Measurements from ENCODE around the gene OBSL1. TPM values are rescaled to one million over a fixed set of nuclear protein-coding genes. Genes with fewer than 3 reads are reported as not detected.

Gene OBSL1
- total RNA-seq, 1 experiment from 2014 or later: 117 TPM

DNA sequence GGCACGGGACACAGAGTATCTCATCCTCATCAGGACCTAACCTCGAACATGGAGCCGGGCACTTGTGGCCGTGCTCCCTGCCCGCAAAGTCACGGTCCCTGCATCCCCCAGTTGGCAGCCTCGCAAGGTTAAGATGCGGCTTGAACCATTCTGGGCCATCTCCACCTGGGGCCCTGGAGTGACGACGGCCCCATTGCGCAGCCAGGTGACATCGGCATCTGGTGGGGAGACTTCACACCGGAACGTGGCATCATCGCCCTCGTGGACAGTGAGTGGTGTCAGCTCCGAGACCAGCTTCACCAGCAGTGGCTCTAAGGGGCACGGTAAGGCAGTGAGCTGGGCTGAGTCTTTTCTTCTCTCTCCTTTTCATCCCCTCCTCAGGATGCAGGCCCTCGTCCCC is 14.9 kb downstream of the OBSL1 start:
- DNase-seq (ENCODE audit: low spot score): no peak
- in situ Hi-C loops (cut with HindIII; ENCODE audit: low sequenced_read_pairs): no loop called here

DNA sequence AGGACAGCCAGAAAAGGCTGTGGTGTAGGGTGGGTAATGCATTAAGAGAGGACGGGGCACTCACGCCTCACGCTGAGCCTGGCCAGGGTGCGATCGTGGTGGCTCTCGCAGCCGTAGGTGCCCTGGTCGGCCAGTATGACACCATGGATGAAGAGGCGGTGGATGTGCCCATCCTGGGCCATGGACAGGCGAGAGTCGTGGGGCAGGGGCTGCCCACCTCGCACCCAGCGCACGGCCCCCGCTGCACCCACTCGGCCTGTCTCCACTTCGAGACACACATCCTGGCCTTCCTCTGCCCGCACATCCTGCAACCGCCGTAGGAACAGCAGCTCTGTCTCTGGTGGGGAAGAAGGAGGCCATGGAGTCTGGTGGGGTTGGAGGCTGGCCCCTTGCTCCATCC is 15.4 kb downstream of the OBSL1 start:
- DNase-seq (ENCODE audit: low spot score): no peak
- in situ Hi-C loops (cut with HindIII; ENCODE audit: low sequenced_read_pairs): no loop called here

DNA sequence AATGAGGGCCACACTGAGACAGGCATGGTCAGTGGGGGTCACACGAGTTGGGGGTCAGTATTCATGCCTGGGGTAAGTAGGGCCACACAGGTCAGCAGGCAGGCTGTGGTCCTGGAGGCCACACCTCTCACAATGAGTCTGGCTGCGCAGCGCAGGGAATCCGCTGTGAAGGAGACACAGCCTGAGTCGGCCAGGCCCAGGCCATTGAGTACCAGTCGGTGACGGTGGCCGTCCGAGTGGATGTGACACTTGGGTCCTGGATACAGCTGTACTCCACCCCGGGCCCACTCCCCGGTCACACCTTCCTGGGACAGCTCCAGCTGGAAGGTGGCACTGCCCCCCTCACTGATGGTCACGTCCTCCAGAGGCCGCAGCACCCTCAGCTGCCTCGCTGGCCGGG is 17.0 kb downstream of the OBSL1 start:
- no peak for DNase-seq (ENCODE audit: low spot score)
- in situ Hi-C loops (cut with HindIII; ENCODE audit: low sequenced_read_pairs): no loop called here

DNA sequence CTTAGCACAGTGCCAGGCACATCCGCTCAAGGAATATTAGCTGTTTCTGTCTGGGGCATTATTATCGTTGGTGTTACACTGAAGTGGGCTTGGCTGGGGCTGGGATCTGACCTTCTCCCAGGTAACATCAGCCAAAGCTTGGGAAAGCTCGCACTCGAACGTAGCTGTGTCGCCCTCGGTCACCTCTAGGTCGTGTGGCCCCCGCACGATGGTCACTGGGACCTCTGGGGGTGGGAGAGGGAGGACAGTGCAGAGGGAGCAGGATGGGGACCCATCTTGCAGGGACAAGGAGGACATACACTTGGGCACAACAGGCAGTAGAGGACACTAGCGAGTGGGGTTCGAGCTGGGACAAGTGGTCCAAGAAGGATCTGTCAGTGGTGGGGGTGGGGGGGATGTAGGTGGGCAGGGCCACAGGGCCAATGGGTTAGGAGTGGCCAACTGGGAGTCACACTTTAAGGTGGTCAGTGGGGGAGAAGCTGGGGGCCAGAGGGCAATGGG is 17.8 kb downstream of the OBSL1 start:
- in situ Hi-C loops (cut with HindIII; ENCODE audit: low sequenced_read_pairs): no loop called here
- DNase-seq (ENCODE audit: low spot score): no peak

DNA sequence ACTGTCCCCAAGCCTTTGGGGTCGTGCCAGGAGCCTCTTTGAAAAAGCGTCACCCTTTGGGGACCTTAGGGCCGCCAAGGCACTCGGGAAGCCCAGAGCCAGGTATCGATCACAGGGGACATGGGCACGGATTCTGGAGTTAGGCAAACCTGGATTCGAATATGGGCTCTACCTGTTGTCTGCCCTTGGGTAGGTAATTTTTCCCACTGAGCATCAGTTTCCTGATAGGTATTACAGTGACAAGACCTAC is 18.2 kb downstream of the OBSL1 start:
- no peak for DNase-seq (ENCODE audit: low spot score)
- in situ Hi-C loops (cut with HindIII; ENCODE audit: low sequenced_read_pairs): no loop called here

DNA sequence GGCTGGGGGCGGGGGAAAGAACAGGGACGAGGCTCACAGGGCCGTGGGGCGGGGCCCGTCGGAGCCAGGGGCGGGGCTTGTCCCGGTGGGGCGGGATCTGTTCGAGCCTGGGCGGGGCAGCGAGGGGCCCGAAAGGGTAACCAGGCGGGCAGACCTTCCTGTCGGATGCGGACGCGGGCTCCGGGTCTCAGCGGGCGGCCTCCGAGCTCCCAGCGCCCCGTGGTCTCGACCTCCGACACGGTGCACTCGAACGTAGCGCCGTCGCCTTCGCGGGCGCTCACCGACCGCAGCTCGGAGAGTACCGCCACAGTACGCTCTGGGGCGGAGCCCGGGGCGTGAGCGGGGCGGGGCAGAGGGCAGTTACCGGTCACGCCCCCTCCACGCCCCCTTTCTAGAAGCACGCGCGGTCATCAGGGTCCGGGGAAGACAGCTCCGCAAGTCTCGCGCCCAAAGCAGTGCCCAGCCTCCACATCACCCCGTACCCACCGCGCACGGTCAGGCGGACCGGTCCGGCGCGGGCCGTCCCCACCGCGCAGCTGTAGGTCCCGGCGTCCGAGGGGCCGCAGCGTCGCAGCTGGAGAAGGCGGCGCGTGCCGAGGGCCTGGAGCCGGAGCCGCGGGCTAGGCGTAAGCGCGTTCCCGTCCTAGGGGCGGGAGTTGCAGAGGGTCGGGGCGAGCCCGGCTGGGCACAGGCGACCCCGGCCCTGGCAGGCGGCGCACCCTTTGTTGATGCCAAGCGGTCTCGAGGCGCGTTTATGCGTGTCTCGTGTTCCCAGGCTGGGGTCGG is 18.8 kb downstream of the OBSL1 start:
- DNase-seq (ENCODE audit: low spot score): peak; percentile 79
- in situ Hi-C loops (cut with HindIII; ENCODE audit: low sequenced_read_pairs): no loop called here

DNA sequence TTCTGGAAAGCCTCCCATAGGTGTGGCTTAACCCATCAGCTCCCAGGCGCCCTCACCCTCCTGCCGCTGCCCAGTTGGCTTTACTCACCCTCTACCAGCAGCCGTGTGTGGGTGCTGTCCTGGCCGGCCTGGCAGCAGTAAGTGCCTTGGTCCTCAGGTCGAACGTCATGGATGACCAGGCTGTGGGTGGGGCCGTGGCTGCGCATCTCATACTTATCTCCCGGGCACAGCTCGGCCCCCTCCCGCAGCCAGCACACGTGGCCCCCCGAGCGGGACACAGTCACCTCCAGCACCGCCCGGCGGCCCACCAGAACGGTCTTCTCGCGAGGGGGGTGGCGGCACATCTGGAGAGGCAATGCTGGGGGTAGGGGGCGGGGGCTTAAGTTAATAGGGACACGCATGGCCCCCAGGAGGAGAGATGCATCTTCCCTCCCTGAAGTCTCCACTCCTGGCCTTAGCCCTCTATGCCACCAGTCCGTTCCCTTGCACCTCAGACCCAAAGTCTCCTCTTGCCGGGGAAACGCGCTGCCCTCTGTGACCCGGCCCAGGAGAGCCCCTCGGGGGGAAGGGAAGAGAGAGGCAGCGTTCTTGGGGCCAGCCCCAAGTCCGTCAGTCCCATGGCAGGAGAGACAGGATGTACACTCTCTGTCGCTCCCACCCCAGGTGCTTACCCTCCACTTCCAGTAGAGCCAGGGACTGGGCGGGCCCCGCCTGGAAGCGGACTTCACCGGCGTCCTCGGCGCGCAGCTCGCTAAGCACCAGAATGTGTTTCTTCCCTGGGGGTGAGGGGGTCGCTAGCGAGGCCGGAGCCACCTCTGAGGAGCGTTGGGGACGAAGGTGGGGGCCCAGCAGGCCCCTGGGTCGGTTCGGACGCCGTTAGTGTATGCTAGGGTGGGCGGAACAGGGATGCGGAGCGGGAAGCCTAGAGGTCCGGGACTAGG is 19.6 kb downstream of the OBSL1 start:
- in situ Hi-C loops (cut with HindIII; ENCODE audit: low sequenced_read_pairs): no loop called here
- DNase-seq (ENCODE audit: low spot score): peak; percentile 53

DNA sequence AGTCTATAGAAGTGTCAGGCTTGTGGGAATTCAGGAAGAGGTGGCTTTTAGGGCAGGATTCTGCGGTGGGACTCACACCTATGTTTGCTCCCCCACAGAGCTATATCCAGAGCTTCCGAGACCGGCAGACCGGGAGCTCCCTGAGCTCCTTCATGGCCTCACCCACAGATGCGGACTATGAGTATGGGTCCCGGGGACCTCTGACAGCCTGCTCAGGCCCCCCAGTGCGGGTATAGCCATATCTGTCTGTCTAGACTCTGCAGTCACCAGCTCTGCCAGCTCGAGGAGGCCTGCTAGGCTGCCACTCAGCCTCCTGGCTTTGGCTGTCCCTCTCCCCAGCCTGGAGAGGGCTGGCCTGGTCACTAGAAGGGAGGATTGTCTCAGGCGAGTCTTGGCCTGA is 21.7 kb downstream of the OBSL1 start:
- in situ Hi-C loops (cut with HindIII; ENCODE audit: low sequenced_read_pairs): no loop called here
- no peak for DNase-seq (ENCODE audit: low spot score)

DNA sequence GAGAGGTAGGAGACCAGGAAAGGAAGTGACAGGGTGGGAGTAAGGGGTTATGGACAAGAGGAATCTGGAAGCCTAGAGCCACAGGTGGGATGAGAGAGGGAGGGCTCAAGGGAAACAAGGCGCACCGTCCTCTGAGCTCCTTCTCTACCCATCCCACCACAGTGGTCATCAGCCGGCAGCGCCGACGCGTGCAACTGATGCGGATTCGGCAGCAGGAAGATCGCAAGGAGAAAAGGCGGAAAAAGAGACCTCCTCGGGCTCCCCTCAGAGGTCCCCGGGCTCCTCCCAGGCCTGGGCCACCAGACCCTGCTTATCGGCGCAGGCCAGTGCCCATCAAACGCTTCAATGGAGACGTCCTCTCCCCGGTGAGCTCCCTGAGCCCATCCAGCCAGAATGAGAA is 22.3 kb downstream of the OBSL1 start:
- DNase-seq (ENCODE audit: low spot score): no peak
- in situ Hi-C loops (cut with HindIII; ENCODE audit: low sequenced_read_pairs): no loop called here

DNA sequence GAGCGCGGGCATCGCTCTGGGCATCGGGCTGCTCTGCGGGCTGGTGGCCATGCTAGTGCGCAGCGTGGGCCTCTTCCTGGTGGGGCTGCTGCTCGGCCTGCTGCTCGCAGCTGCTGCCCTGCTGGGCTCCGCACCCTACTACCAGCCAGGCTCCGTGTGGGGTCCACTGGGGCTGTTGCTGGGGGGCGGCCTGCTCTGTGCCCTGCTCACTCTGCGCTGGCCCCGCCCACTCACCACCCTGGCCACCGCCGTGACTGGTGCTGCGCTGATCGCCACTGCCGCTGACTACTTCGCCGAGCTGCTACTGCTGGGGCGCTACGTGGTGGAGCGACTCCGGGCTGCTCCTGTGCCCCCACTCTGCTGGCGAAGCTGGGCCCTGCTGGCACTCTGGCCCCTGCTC is 23.7 kb downstream of the OBSL1 start:
- in situ Hi-C loops (cut with HindIII; ENCODE audit: low sequenced_read_pairs): no loop called here
- no peak for DNase-seq (ENCODE audit: low spot score)

DNA sequence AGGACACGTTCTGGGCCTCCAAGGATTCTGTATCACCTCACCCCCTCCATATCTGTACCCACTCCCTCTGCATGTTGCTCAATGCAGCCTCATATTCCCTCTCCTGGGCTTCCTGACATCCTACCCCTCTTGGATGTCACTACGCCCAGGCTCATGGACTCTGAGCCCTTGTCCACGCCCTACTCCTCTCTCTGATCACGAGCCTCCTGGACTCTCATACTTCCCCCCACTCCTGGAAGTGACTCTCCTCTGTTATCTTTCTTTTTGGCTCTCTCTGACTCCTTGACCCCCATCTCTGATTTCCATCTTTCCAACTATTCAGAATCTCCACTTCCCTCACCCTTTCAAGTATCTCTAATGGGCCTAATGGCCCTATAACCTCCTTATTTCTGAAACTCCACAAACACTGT is 25.4 kb downstream of the OBSL1 start:
- in situ Hi-C loops (cut with HindIII; ENCODE audit: low sequenced_read_pairs): no loop called here
- no peak for DNase-seq (ENCODE audit: low spot score)

DNA sequence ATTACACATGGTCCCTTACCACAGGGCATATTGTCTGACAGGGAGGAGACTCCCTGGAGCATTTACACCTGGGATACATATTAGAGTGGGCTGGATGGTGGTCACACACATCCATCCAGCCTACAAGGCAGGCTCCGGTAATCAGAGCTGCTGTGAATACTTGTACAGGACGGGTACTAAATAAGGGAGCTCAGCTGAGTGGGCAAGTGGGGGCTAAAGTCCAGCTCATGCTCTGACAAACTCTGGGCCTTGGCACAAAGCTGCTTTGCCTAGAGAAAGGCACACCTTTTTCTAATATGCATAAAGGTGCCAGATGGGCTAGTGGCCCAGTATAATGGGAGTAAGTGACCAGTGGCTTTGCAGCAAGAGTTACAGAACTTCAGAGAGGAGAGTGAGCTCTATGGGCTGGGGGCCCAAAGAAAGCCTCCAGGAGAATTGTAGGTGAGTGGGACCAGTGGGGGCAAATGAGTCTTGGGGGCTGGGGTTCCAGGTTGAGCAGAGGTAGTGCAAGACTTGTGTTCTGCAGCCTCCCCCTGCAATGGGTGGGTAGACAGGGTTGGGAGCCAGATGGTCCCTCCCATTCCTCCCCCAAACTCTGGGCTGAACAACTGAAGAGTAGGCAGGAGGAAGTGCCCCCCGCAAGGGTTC is 25.9 kb downstream of the OBSL1 start:
- DNase-seq (ENCODE audit: low spot score): no peak
- in situ Hi-C loops (cut with HindIII; ENCODE audit: low sequenced_read_pairs): no loop called here

DNA sequence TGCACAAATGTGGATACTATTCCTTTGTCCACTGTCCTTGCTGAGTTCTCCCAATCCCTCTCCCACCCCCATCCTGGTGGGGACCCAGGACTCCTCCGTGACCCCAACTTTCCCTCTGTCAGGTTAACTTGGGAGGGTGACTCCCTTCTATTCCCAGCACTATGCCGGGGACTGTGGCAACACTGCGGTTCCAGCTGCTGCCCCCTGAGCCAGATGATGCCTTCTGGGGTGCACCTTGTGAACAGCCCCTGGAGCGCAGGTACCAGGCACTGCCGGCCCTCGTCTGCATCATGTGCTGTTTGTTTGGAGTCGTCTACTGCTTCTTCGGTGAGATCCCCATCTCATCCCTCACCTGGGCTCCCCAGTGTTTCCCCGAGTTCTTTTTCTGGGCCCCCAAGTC is 26.8 kb downstream of the OBSL1 start:
- in situ Hi-C loops (cut with HindIII; ENCODE audit: low sequenced_read_pairs): no loop called here
- no peak for DNase-seq (ENCODE audit: low spot score)

DNA sequence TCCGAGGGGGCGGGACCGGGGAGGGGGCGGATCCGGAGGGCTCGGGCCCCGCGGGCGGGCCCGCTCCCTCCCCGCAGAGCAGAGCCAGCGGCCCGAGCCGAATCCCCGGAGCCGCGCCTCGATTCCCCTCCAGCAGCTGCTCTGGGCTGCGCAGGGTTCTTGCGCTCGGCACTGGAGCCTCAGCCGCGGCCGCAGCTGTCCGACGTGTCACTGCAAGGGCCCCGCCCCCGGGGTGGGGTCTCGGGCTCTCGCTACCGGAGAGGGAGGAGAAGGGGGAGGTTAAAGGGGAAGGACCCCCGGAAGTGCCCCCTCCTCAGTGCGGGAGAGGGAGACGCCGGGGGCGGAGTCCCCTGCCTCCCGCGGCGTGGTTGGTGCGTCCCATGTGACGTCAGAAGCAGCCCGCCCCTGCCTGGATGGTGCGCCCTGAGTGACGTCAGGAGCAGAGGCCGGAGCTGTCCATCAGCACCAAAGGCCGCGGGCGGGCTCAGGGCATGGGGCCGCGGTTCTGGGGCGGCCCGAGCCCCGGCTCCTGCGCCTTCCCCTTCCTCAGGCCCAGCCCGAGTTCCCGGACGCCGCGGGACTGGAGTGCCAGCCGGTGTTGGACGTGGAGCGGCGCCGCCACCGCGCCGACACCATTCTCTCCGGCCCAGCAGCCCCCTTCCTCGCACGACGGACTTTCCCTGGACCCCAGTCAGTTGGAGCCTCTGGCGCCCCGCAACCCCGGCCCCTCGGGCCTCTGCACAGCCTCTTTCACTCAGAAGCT is 27.6 kb downstream of the OBSL1 start, which contains the start of the genes CHPF and TMEM198:
Gene CHPF (minus strand): TSS at position 214 of the 763 bp plus-strand sequence. CDS start 271 bp downstream, outside the sequence.
Gene TMEM198 (plus strand): TSS at position 433 of the 763 bp plus-strand sequence. CDS start 700 bp downstream, outside the sequence.
- DNase-seq (ENCODE audit: low spot score): peak; percentile 96
- in situ Hi-C loops (cut with HindIII; ENCODE audit: low sequenced_read_pairs): no loop called here

DNA sequence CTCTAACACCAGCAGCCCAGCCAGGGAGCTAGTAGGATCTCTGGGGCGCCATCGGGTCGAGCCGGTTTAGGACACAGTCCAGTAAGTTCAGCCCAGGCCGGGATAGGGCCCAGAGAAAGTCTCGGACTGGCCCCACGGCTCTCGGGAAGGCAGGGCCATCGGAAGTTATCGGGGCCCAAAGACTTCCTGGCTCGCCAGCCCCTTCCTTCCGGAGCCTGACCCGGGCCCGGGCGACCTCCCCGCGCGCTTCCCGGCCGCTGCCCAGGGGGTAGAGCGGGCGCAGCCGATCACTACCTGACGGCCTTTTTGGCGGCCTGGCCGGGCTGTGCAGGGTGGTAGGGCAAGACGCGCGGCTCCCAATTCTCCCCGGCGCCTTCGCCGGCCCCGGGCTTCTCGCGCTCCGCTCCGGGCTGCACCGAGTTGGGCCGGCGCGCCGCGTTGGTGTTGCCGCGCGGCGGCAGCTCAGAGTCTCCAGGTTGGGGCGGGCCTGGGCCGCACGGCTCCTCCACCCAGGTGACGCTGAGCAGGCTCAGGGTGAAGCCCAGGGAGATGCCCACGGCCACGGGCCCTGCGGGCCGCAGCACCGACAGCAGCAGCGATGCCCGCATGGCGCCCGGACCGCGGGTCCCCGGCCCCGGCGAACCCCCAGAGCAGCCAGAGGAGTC is 28.3 kb downstream of the OBSL1 start:
- in situ Hi-C loops (cut with HindIII; ENCODE audit: low sequenced_read_pairs): no loop called here
- DNase-seq (ENCODE audit: low spot score): peak; percentile 56

DNA sequence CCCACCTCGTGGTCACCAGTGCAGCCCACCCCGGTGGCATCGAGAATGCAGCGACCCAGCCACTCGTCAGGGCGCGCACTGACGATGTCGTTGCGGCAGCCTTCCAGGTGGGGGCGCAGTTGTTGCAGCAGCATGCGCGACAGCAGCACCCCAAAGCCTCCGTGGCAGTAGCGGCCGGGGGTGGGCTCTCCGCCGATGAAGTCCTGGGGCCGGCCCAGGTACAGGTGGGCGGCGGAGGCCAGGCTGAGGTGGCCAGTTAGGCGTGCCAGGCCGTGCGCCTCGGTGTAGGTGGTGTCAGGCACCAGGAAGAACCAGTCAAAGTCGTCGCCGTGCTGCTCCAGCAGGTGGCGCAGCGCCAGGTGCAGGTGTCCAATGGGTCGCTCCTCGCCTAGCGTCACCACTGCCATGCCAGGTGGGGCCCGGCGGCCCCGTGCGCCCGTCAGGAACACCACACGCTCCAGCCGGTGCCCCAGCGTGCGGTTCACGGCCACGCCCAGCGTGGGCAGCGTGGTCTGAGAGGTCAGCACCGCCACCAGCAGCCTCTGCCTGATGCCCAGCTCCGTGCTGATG is 29.6 kb downstream of the OBSL1 start:
- DNase-seq (ENCODE audit: low spot score): peak; percentile 83
- in situ Hi-C loops (cut with HindIII; ENCODE audit: low sequenced_read_pairs): no loop called here

DNA sequence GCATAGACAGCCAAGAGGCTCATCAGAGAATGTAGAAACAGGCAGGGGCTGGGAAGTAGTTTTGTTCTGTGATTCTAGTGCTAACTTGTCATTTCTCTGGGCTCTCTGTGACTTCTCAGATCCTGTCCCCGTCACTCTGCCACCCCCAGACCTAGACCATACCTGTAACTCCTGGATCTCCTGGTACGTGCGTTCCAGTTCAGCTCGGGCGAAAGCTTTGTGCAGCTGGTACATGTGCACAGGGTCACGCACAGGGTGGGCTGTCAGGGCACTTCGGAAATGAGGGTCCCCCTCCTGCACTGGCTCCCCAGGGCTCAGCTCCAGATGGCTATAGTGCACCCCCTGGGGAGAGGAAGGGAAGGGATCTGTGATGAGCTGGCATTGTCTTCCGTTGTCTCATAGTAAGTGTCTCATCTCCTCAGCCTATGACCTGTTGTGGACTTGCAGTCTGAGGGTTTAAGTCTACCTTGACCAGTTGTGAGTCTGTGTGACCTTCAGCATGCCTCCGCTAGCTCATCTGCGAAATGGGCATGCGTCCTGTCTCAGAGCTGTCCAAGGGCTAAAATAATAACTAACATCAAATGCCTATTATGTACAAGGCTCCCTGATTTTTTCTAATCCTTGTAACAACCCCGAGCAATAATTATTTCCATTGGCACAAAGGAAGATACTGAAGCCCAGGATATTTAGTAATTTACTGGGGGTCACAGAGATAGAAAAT is 30.4 kb downstream of the OBSL1 start:
- in situ Hi-C loops (cut with HindIII; ENCODE audit: low sequenced_read_pairs): no loop called here
- DNase-seq (ENCODE audit: low spot score): no peak

Measured in G401 (cell line).